ENCODE results near the gene B4GALNT1.
A peak's percentile ranks its signal among the peaks of the same experiment; 100 is the strongest.
"Not testable (repeated sequence)": the region's sequence is repeated elsewhere in the genome, so short reads cannot be mapped to it uniquely, and the experiment has no call there.

Gene B4GALNT1

DNA sequence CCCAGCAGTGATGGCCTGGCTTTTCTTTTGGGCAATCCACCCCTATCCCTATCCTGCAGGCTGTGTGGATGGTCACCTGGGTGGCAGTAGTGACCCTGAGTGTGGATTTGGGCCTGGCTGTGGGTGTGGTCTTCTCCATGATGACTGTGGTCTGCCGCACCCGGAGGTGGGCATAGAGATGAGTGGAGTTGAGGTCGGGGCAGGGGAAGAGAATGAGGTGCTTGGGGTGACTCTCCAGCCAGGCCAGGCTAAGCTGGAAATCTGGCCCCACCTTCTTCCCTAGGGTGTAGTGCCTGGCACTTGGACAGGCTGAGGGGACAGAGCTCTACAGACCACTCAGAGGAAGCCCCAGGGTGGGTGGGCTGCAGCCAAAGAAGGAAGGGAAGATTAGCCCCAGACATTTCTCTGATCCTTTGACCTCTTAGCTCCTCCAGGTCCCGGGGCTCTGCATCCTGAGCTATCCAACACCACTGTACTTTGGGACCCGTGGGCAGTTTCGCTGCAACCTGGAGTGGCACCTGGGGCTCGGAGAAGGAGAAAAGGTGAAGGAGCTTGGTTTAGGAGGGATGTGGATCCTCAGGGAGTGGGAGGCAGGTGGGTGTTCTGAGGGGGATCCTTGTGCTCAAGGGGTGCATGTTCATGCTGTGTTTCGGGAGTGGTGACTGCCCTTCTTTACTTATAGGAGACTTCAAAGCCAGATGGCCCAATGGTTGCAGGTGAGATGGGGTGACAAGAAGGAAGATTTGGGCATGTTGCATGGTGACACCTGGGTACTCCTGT lies 8.4 kb downstream of the B4GALNT1 start:
- H3K27me3 ChIP-seq (ENCODE audit: control insufficient read depth, insufficient read depth, low read length), result peaks cover 85% of the 10 kb centered on the region

DNA sequence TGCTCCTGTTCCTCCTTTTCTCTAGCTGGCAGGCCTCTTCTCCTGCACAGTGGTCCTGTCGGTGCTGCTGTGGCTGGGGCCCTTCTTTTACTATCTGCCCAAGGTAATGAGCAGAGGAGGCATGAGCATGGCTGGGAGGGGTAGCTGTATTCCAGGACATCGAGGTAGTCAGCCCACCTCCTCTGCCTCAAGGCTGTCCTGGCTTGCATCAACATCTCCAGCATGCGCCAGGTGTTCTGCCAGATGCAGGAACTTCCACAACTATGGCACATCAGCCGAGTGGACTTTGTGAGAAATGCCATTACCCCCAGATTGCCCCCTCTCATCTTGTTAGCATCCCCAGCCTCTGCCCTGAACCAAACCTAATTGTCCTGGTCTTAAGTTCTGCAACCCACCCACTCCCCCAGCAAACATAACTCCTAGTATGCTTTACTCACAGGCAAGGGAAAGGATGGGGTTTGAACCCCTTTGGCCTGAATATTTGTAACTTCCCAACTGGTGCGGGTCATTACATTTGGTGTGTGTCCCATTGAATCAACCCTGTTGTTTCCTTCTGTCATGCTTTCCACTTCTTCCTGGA lies 9.1 kb downstream of the B4GALNT1 start:
- Histone ChIP-seq H3K9me3 (replicated peaks; ENCODE audit: low read length) (no peaks in the 10 kb centered on the region), H3K4me3 (ENCODE audit: low read length) (no peak overlapping the region), H3K9ac (ENCODE audit: low read depth, low read length) (no peak overlapping the region), H3K27me3 (ENCODE audit: control insufficient read depth, insufficient read depth, low read length) (peaks cover 93% of the 10 kb centered on the region), H3K4me2 (ENCODE audit: low read length) (no peak overlapping the region), H3K36me3 (ENCODE audit: insufficient read depth, low read length) (no peaks in the 10 kb centered on the region), H3K4me1 (ENCODE audit: control insufficient read depth, insufficient read depth, low read length) (peaks cover 9% of the 10 kb centered on the region)

More for the DNA sequence above, 8.4 kb downstream of the B4GALNT1 start:
- Histone ChIP-seq H3K4me1 (ENCODE audit: control insufficient read depth, insufficient read depth, low read length) (peaks cover 9% of the 10 kb centered on the region), H3K9ac (ENCODE audit: low read depth, low read length) (no peak overlapping the region), H3K4me2 (ENCODE audit: low read length) (no peak overlapping the region), H3K9me3 (replicated peaks; ENCODE audit: low read length) (no peaks in the 10 kb centered on the region), H3K4me3 (ENCODE audit: low read length) (no peak overlapping the region), H3K36me3 (ENCODE audit: insufficient read depth, low read length) (no peaks in the 10 kb centered on the region)

DNA sequence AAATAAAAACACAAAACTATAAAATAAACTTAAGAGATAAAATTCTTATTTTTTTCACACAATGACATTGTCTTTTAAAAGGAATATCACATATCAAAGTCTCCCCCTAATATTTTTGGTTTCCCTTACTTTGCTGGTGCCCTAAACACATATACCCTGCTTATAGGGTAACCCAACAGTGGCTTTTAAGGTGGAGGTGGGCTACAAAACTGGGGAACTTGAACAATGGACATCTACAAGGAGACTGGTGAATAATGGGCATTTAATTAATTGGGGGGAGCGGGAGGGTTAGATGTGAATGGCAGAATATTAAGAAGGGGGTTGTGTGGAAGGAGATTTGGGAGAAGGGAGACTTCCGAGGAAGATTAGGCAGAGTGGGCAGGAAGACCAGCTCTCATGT lies 9.6 kb downstream of the B4GALNT1 start:
- no peaks in the 10 kb centered on the region for H3K9me3 ChIP-seq (replicated peaks; ENCODE audit: low read length)
- no peak overlapping the region for H3K9ac ChIP-seq (ENCODE audit: low read depth, low read length)
- H3K36me3 ChIP-seq (ENCODE audit: insufficient read depth, low read length), result no peaks in the 10 kb centered on the region
- no peak overlapping the region for H3K4me2 ChIP-seq (ENCODE audit: low read length)
- no peak overlapping the region for H3K4me3 ChIP-seq (ENCODE audit: low read length)
- peaks cover 9% of the 10 kb centered on the region for H3K4me1 ChIP-seq (ENCODE audit: control insufficient read depth, insufficient read depth, low read length)
- H3K27me3 ChIP-seq (ENCODE audit: control insufficient read depth, insufficient read depth, low read length), result peaks cover 95% of the 10 kb centered on the region

DNA sequence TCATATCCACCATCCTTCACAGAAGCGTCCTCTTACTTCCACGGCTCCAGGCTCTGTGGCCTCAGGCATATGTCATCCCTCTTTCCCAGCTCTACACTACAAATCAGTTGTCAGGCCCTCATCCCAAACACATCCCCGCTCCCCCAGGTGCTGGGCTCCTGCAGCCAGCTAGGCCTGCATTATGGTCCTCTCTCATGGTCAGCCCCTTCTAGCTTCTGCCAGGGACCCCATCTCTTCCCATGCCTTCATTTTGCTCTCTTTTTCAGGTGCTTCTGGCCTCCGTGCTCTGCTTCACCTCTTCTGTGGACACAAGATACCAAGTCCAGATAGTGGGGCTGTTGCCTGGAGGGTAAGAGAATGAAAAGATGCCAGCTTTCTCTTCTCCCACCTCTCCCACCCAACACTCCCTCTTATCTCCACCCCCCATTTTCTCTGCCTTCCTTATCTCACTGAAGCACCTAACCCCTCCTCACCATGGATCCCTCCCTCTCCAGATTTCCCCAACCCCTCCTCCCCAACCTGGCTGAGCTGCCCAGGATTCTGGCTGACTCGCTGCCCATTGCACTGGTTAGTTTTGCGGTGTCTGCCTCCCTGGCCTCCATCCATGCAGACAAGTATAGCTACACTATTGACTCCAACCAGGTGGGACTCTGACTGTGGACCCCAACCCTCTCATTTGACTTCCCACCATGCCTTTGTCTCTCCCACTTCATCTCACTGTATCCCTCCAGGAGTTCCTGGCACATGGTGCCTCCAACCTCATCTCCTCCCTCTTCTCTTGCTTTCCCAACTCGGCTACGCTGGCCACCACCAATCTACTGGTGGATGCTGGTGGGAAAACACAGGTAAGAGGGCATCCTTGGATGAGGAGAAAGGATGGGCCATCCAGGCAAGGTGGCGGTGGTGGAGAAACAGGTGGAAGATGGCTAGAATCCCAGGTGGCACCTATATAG lies 10.4 kb downstream of the B4GALNT1 start:
- Histone ChIP-seq H3K9ac (ENCODE audit: low read depth, low read length) (no peak overlapping the region), H3K4me3 (ENCODE audit: low read length) (no peak overlapping the region), H3K36me3 (ENCODE audit: insufficient read depth, low read length) (no peaks in the 10 kb centered on the region), H3K9me3 (replicated peaks; ENCODE audit: low read length) (no peaks in the 10 kb centered on the region), H3K4me2 (ENCODE audit: low read length) (peak overlapping the region; percentile 95), H3K27me3 (ENCODE audit: control insufficient read depth, insufficient read depth, low read length) (peaks cover 90% of the 10 kb centered on the region), H3K4me1 (ENCODE audit: control insufficient read depth, insufficient read depth, low read length) (peaks cover 9% of the 10 kb centered on the region)

DNA sequence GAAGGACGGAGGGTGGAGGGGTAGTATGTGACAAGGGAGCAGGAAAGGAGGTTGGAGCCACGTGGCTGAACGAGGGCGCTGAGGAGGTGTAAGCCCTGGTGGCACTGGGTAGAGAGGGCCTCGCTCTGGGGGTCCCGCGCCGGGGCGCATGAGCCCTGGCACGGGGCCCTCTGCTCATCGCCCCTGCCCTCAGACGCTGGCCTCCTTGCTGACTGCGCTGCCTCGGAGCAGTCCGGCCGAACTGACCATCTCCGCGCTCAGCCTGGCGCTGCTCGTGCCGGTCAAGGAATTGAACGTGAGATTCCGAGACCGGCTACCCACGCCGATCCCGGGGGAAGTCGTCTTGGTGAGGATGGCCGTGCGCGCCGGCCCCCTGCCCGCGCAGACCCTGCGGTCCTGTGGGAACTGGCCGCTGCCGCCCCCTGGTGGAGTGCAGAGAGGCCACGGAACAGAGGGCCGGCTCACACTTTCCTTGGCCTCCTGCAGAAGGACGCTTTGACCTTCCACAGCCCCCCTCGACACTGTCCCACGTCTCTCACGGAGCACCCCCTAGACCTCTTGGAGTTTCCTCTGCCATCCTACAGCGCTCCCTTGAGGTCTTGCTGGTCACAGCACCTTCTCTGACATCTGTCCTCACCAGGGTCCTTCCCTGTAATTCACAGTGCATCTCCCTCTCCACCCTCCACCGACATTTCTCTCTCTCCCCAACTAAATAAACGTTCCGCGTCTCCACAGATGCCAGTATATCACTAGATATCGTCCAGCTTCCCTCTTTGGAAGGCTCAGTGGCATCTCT lies 11.3 kb downstream of the B4GALNT1 start:
- H3K27me3 ChIP-seq (ENCODE audit: control insufficient read depth, insufficient read depth, low read length), result peaks cover 86% of the 10 kb centered on the region
- no peaks in the 10 kb centered on the region for H3K9me3 ChIP-seq (replicated peaks; ENCODE audit: low read length)
- no peak overlapping the region for H3K9ac ChIP-seq (ENCODE audit: low read depth, low read length)
- peak overlapping the region; percentile 72 for H3K4me3 ChIP-seq (ENCODE audit: low read length)
- no peaks in the 10 kb centered on the region for H3K36me3 ChIP-seq (ENCODE audit: insufficient read depth, low read length)
- peaks cover 9% of the 10 kb centered on the region for H3K4me1 ChIP-seq (ENCODE audit: control insufficient read depth, insufficient read depth, low read length)
- peak overlapping the region; percentile 95 for H3K4me2 ChIP-seq (ENCODE audit: low read length)

DNA sequence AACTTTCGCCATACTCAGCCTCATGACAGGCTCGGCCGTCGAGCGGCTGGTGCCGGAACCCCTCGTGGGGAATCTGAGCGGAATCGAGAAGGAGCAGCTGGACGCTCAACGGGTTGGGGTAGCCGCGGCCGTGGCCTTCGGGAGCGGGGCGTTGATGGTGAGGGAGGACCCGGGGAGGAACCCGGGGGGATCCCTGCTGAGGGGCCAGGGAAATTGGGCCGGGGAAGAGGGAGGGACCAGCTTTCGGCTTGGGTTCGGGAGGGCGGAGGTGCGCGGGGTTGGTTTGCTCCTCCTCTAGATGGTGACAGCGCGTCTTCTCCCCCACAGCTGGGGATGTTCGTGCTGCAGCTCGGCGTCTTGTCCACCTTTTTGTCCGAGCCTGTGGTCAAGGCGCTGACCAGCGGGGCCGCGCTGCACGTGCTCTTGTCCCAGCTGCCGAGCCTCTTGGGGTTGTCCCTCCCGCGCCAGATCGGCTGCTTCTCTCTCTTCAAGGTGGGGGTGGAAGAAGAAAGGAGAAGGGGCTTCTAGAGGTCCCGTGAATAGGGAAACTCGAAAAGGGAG lies 12.0 kb downstream of the B4GALNT1 start:
- H3K4me2 ChIP-seq (ENCODE audit: low read length), result peak overlapping the region; percentile 95
- peaks cover 79% of the 10 kb centered on the region for H3K27me3 ChIP-seq (ENCODE audit: control insufficient read depth, insufficient read depth, low read length)
- H3K36me3 ChIP-seq (ENCODE audit: insufficient read depth, low read length), result no peaks in the 10 kb centered on the region
- H3K4me3 ChIP-seq (ENCODE audit: low read length), result peak overlapping the region; percentile 72
- peaks cover 15% of the 10 kb centered on the region for H3K4me1 ChIP-seq (ENCODE audit: control insufficient read depth, insufficient read depth, low read length)
- no peak overlapping the region for H3K9ac ChIP-seq (ENCODE audit: low read depth, low read length)
- H3K9me3 ChIP-seq (replicated peaks; ENCODE audit: low read length), result no peaks in the 10 kb centered on the region

DNA sequence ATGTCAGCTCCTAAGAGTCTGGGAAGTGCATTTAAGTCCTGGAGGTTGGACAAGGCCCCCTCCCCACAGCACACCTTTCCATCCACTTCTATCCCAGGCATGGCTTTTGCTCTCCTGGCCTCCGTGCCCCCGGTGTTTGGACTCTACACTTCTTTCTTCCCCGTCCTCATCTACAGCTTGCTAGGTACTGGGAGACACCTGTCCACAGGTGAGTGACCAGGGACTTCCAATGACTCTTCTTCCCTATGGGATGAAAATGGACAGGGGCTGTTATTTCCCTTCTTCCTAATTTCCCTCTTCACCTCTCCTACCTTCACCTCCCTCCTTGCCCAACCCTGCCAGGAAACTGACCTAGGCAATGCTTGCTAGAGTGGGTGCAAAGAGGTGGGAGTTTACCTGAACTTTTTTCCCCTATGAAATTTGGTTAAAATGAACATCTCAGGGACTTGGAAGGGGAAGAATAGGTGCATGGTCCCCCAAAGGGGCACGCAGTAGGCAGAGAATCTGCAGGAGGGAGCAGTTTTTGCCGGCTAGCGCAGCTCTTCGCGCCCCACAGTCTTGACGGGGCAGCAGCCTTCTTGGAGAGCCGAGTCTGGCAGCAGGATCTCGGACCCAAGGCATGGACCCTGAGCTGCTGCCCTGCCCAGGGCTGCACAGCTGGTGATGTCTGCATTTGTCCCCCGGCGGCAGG lies 12.6 kb downstream of the B4GALNT1 start:
- Histone ChIP-seq H3K4me2 (ENCODE audit: low read length) (no peak overlapping the region), H3K36me3 (ENCODE audit: insufficient read depth, low read length) (no peaks in the 10 kb centered on the region), H3K4me3 (ENCODE audit: low read length) (no peak overlapping the region), H3K9me3 (replicated peaks; ENCODE audit: low read length) (no peaks in the 10 kb centered on the region), H3K4me1 (ENCODE audit: control insufficient read depth, insufficient read depth, low read length) (peaks cover 15% of the 10 kb centered on the region), H3K9ac (ENCODE audit: low read depth, low read length) (no peak overlapping the region), H3K27me3 (ENCODE audit: control insufficient read depth, insufficient read depth, low read length) (peaks cover 73% of the 10 kb centered on the region)

DNA sequence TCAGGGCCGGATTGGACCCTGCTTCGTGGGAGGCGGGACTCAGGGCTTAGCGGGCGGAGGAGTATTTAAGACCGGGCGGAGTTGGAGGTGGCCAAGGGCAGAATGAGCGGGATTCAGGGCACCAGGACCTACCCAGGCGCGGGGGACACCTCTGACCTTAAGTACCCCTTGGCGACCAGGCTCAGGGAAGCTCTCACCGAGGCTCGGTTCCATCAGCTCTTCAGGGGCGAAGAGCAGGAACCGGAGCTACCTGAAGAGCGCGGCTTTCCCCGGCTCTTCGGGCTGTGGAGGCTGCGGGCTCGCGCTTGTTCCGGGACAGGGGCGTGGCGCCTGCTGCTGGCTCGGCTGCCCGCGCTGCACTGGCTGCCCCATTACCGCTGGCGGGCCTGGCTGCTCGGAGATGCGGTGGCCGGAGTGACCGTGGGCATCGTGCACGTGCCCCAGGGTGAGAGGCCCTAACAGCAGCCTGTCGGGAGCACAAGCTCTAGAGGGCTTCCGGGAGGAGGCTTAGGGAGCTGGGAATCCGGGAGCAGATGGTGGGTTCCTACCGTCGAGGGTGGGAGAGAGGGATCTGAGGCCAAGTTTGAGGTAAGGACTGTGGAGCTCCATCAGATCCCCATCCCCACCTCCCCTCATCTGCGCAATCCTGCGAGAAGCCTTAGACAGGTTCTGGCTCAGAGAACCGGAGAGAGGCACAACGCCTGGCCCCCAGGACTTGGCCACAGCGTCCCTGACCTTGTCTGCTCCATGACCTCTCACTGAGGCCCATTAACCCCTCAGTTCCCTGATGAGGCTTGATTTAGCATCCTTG lies 13.4 kb downstream of the B4GALNT1 start:
- Histone ChIP-seq H3K36me3 (ENCODE audit: insufficient read depth, low read length) (no peaks in the 10 kb centered on the region), H3K9ac (ENCODE audit: low read depth, low read length) (no peak overlapping the region), H3K27me3 (ENCODE audit: control insufficient read depth, insufficient read depth, low read length) (peaks cover 66% of the 10 kb centered on the region), H3K4me2 (ENCODE audit: low read length) (peak overlapping the region; percentile 42), H3K4me3 (ENCODE audit: low read length) (no peak overlapping the region), H3K9me3 (replicated peaks; ENCODE audit: low read length) (no peaks in the 10 kb centered on the region), H3K4me1 (ENCODE audit: control insufficient read depth, insufficient read depth, low read length) (peaks cover 15% of the 10 kb centered on the region)

DNA sequence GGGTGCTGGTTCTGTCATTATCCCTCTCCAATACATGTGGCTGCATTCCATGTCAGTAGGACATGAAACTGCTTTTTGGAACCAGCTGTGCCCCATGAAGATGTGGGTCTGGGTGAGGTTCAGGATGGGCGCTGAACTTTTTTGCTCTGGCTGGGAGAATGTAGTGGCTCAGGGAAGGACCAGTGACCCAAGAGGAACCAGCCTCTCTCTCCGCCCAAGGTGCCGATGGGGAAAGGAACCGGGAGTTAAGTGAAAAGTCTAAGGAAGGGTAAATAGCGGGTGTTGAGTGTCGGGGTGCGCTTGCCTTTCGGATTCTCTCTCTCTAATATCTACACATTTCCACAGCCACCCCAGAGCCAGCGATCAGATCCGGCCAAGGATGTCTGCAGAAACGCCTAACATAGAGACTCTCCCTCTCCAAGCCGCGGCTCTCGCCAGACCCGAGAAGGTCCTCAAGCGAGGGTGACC lies 14.0 kb downstream of the B4GALNT1 start:
- H3K36me3 ChIP-seq (ENCODE audit: insufficient read depth, low read length), result no peaks in the 10 kb centered on the region
- H3K4me1 ChIP-seq (ENCODE audit: control insufficient read depth, insufficient read depth, low read length), result peaks cover 15% of the 10 kb centered on the region
- H3K9ac ChIP-seq (ENCODE audit: low read depth, low read length), result no peak overlapping the region
- no peak overlapping the region for H3K4me2 ChIP-seq (ENCODE audit: low read length)
- H3K4me3 ChIP-seq (ENCODE audit: low read length), result no peak overlapping the region
- H3K27me3 ChIP-seq (ENCODE audit: control insufficient read depth, insufficient read depth, low read length), result peaks cover 60% of the 10 kb centered on the region
- no peaks in the 10 kb centered on the region for H3K9me3 ChIP-seq (replicated peaks; ENCODE audit: low read length)

DNA sequence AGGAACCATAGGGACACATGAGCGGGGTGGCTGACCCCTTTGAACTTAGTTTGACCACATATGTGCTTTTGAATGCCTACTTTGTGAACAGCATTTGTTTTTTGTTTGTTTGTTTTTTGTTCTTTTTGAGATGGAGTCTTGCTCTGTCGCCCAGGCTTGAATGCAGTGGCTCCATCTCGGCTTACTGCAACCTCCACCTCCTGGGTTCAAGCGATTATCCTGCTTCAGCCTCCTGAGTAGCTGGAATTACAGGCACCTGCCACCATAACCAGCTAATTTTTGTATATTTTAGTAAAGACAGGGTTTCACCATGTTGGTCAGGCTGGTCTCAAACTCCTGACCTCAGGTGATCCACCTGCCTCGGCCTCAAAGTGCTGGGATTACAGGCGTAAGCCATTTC lies 14.6 kb downstream of the B4GALNT1 start:
- Histone ChIP-seq H3K27me3 (ENCODE audit: control insufficient read depth, insufficient read depth, low read length) (peaks cover 54% of the 10 kb centered on the region), H3K4me1 (ENCODE audit: control insufficient read depth, insufficient read depth, low read length) (peaks cover 15% of the 10 kb centered on the region)
- H3K4me3 ChIP-seq (ENCODE audit: low read length); H3K9ac ChIP-seq (ENCODE audit: low read depth, low read length); H3K36me3 ChIP-seq (ENCODE audit: insufficient read depth, low read length); H3K4me2 ChIP-seq (ENCODE audit: low read length); H3K9me3 ChIP-seq (replicated peaks; ENCODE audit: low read length): not testable (repeated sequence)
